Measurements from ENCODE around the gene VDAC1.
A peak's percentile ranks its signal among the peaks of the same experiment; 100 is the strongest.

VDAC1 gene

GRCh38 chr5:133945568-133945967, 59.2 kb downstream of the VDAC1 start:
- TF ChIP-seq REST (IDR thresholded peaks at IDR 0.05; ENCODE audit: insufficient replicate concordance, low read depth) (no peak), CTCF (IDR thresholded peaks at IDR 0.05; ENCODE audit: insufficient read depth, low read length) (no peak), SPI1 (IDR thresholded peaks at IDR 0.05; ENCODE audit: borderline replicate concordance, low read depth) (no peak), GABPA (IDR thresholded peaks at IDR 0.05; ENCODE audit: low read depth) (no peak), POLR2AphosphoS5 (IDR thresholded peaks at IDR 0.05; ENCODE audit: low read depth) (no peak)
- H3K27ac ChIP-seq (replicated peaks): no peak overlapping the region
- no peak overlapping the region for H3K4me3 ChIP-seq (replicated peaks; ENCODE audit: insufficient read depth, low read length)
- DNase-seq (ENCODE audit: low read depth in 1 of 2, low spot score in 1 of 2): no peak
- no peaks in the 10 kb centered on the region for H3K27me3 ChIP-seq (ENCODE audit: insufficient read depth, poor library complexity, severe bottlenecking)

- Histone ChIP-seq H3K27ac (replicated peaks) (no peak overlapping the region), H3K4me3 (replicated peaks; ENCODE audit: insufficient read depth, low read length) (no peak overlapping the region), H3K27me3 (ENCODE audit: insufficient read depth, poor library complexity, severe bottlenecking) (no peaks in the 10 kb centered on the region)
- TF ChIP-seq GABPA (IDR thresholded peaks at IDR 0.05; ENCODE audit: low read depth) (no peak), SPI1 (IDR thresholded peaks at IDR 0.05; ENCODE audit: borderline replicate concordance, low read depth) (no peak), CTCF (IDR thresholded peaks at IDR 0.05; ENCODE audit: insufficient read depth, low read length) (peak; percentile 36), REST (IDR thresholded peaks at IDR 0.05; ENCODE audit: insufficient replicate concordance, low read depth) (no peak)
- peak in 1 of 2 experiments; percentile 1 for DNase-seq (ENCODE audit: low read depth in 1 of 2, low spot score in 1 of 2)
These were observed 60.3 kb downstream of the VDAC1 start for GRCh38 chr5:133944263-133945185.

GRCh38 chr5:133943475-133943817, 61.3 kb downstream of the VDAC1 start:
- TF ChIP-seq SPI1 (IDR thresholded peaks at IDR 0.05; ENCODE audit: borderline replicate concordance, low read depth) (no peak), CTCF (IDR thresholded peaks at IDR 0.05; ENCODE audit: insufficient read depth, low read length) (no peak), GABPA (IDR thresholded peaks at IDR 0.05; ENCODE audit: low read depth) (no peak), POLR2AphosphoS5 (IDR thresholded peaks at IDR 0.05; ENCODE audit: low read depth) (no peak), REST (IDR thresholded peaks at IDR 0.05; ENCODE audit: insufficient replicate concordance, low read depth) (no peak)
- Histone ChIP-seq H3K27ac (replicated peaks) (no peak overlapping the region), H3K4me3 (replicated peaks; ENCODE audit: insufficient read depth, low read length) (no peak overlapping the region), H3K27me3 (ENCODE audit: insufficient read depth, poor library complexity, severe bottlenecking) (no peaks in the 10 kb centered on the region)
- no peak for DNase-seq (ENCODE audit: low read depth in 1 of 2, low spot score in 1 of 2)

Data from HL-60 (cell line).